GM18858 (cell line): ENCODE measurements around the gene TMC2.

Experiments
- ATAC-seq: cut with Tn5 transposase; IDR thresholded peaks from one replicate; pipeline ENCODE4 v1.9.1; 2021; ENCODE audit not compliant: unreplicated experiment

TMC2 gene

GRCh38 chr20:2619961-2620595 is 83.7 kb downstream of the TMC2 start:
- no peak for ATAC-seq

- ATAC-seq = no peak
These were observed 87.8 kb downstream of the TMC2 start for GRCh38 chr20:2624190-2624589.

DNA sequence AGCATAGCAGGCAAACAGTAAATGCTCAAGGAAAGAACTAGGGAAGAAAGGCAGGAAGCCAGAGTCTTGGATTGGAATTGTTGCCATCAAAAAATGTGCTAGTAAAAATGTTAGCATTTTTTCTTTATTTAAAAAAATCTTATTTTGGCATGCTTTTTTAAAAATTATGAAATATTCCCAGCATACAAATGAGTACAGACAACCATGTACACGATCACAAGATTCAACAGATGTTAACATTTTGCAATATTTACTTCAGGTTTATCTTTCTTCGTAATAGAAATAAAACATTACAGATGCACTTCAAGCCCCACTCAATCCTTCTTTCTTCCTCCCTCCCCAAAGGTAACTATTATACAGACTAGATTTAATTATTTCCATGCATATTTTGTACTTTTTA is 88.7 kb downstream of the TMC2 start:
- ATAC-seq = no peak

GRCh38 chr20:2626853-2627541 is 90.6 kb downstream of the TMC2 start:
- no peak for ATAC-seq

DNA sequence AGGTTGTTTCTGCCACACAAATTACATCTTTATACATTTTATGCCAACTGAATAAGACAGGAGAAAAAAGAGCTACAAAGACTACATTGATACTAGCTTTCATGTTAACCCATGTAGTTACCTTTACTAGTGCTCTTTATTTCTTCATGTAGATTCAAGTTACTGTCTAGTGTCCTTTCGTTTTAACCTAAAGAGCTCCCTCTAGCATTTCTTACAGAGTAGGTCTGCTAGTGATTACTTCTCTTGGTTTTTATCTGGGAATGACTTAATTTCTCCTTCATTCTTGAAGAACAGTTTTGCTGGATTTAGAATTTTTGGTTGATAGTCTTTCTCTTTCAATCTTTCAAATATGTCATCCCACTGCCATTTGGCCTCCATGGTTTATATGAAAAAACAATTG is 94.9 kb downstream of the TMC2 start:
- no peak for ATAC-seq

DNA sequence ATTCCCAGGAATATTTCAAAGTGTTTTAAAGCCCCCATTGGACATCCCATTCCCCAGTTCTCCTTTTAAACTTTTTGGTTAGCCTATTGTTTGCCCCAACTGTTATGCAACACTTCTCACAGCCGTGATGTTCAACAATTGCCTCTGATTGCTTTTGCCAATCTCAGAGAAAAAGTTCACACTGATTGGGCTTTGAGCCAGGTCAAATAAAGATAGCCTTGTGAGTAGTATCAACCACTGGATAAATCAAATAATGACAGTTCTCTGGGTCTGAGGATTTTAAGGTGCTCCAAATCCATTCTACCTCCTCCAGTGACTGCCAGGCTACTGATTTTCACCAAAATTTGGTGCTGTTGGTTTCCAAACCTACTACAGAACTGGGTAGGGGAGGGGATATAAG is 97.0 kb downstream of the TMC2 start:
- ATAC-seq = no peak

DNA sequence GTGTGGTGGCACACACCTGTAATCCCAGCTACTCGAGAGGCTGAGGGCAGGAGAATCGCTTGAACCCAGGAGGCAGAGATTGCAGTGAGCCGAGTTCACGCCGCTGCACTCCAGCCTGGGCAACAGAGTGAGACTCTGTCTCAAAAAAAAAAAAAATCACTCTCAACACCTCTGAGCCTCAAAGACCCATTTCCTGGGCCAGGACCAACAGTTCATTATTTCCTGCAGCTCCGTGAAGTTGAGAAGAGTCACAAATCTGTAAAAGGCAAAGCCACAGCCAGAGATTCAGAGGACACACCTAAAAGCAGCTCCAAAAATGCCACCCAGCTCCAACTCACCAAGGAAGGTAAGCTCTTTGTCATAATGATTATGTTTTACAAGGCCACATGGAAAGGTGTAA is 100.9 kb downstream of the TMC2 start:
- ATAC-seq = no peak

DNA sequence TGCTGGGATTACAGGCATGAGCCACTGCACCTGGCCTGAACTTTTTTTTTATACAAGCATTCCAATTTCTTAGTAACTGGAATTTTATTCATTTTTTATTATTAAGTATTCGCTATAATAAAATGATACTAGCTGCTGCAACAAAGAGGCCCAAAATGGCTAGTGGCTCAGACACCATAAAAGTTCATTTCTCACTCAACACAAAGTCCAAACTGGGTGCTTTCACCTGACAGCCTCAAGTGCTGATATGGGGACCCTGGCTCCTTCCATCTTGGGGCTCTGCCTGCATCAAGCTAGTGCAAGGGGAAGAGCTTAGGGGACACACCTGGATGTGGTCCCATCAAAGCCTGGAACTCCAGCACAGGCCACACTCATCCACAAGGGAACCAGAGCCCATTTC is 103.9 kb downstream of the TMC2 start:
- ATAC-seq = no peak

- no peak for ATAC-seq
These were observed 104.5 kb downstream of the TMC2 start for GRCh38 chr20:2640899-2641298.

GRCh38 chr20:2643708-2644107 is 107.3 kb downstream of the TMC2 start:
- ATAC-seq = no peak

DNA sequence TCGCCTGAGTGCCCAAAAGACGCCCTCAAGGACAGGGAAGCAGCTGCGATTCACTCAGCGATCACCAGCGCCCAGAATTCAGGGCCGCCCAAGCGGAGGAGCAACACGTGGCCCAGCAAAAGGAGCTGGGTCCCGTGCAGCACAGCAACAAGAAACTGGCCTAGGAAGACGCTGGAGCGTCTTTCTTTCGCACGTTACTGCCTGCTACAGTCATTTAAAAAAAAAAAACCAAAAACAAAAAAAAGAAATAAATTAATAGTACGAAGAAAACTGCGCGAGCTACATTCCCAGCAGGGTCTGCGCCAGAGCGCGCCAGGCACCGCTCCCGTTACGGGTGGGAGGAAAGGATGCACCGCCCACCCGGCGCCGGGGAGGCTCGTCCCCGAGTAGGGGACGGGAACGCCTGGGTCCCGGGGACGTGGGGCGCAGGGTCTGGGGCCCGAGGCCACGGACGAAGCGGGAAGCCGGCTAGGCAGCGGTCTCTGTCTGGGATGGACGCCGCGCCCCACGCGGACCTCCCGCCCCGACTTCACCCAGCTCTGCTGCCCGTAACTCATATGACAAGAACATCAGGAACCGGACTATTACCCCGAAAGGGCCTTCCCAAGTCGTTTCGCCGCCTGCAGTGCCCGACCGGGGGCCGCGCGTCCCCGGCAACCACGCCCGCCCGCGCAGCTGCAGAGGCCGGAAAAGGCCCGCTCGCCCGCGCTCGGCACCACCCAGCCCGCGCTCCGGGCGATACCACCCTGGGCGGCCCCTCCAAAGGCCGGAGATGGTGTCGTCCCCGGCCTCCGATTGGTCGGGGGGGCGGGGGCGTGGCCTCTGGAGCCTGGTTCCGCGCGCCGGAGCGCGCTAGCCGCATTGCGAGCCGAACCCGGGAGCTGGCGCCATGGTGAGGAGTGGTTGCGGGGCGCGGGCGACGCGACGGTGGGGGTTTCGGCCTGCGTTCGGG is 115.7 kb downstream of the TMC2 start, which contains the start of gene NOP56:
NOP56 (plus strand) TSS at position 861 of the 952 bp plus-strand sequence; CDS start at position 890, 29 bp downstream.
- ATAC-seq = peak; percentile 61

GRCh38 chr20:2652724-2653555 is 116.6 kb downstream of the TMC2 start:
- peak; percentile 18 for ATAC-seq

GRCh38 chr20:2653556-2654383 is 117.4 kb downstream of the TMC2 start:
- no peak for ATAC-seq

DNA sequence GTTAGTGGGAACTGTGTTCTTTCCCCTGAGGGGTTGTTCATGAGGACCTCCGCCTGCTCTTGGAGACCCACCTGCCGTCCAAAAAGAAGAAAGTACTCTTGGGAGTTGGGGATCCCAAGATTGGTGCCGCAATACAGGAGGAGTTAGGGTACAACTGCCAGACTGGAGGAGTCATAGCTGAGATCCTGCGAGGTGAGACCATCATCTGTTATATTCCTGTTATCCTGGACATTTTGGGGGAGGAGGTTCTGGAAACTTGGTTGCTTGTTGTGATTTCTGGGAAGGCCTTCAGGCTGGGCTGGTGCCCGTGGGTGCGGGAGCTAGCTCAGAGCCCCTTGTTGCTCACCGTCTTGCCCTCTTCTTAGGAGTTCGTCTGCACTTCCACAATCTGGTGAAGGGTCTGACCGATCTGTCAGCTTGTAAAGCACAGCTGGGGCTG is 118.0 kb downstream of the TMC2 start:
- ATAC-seq = no peak

- ATAC-seq = no peak
These were observed 118.5 kb downstream of the TMC2 start for GRCh38 chr20:2654831-2655230.

- ATAC-seq = no peak
These were observed 119.2 kb downstream of the TMC2 start for GRCh38 chr20:2655331-2656116.

- no peak for ATAC-seq
These were observed 120.2 kb downstream of the TMC2 start for GRCh38 chr20:2656471-2657117.

- no peak for ATAC-seq
These were observed 120.9 kb downstream of the TMC2 start for GRCh38 chr20:2657241-2657640.

- ATAC-seq = no peak
These were observed 121.3 kb downstream of the TMC2 start for GRCh38 chr20:2657674-2658073.
